ENCODE measurements around the gene EPB41L2. TPM values are rescaled to one million over a fixed set of nuclear protein-coding genes. Genes with fewer than 3 reads are reported as not detected.

Gene EPB41L2
- total RNA-seq, 1 experiment from 2014 or later = 63.9 TPM

- Histone ChIP-seq H3K9me3 (no peaks in the 10 kb centered on the region), H3K4me3 (no peak overlapping the region), H3K36me3 (peaks cover 16% of the 10 kb centered on the region), H3K27me3 (no peaks in the 10 kb centered on the region)
- DNase-seq = no peak
Observed at GRCh38 chr6:130865793-130866192, 197.3 kb downstream of the EPB41L2 start.

DNA sequence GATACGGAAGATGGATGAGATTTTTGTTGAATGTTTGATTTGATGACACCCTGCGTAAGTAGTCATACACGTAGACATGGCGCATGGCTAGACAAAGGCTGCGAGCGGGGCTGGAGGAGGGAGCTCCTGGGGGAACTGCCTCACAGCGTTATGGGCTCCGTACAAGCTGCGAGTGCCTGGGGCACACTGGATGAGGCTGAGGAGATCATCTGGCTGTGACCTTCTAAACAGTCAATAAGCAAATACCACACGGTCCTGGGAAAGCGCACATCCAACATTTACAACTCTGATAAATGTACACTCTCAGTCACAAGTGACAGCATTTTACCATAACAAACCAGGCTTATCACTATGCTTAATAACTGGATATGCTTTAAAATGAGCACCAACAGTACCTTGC lies 198.7 kb downstream of the EPB41L2 start:
- no peak for DNase-seq
- H3K36me3 ChIP-seq = peaks cover 16% of the 10 kb centered on the region

DNA sequence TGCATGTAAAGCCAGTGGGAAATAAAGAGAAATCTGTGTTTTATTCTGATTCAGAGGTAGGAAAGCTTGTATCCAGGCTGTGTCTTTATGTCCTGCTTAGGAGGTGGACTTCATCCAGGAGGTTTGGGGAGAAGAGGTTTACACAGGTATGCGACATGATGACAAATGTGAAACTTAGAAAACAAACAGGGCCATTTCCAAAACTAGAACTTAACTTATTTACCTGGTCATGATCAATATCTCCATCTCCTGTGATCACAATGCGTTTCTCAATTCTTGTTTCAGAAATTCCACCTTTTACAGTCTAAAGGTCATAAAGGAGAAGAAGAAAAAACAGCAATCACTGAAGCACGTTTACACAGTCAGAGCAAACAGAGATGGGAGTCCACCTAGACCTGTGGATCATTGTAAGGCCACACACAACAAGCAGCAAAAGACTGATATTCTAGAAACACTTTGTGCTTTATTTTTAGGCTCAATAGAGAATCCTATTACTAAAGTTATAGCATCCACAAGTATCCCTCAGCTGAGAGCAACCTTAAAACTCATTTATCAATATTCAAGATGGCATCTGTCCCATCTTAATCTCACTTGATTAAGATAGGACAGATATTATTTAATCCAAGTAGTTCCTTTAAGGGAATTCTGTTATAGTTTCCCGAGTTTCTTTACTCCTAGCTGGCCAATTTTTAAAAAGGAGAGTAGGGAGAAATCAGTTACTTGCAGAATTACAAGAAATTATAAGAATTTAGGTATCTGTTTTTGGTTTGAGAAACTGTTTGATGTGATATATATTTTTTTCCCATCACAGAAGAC lies 199.4 kb downstream of the EPB41L2 start:
- Histone ChIP-seq H3K27me3 (no peaks in the 10 kb centered on the region), H3K9me3 (no peaks in the 10 kb centered on the region), H3K4me3 (no peak overlapping the region), H3K36me3 (peaks cover 17% of the 10 kb centered on the region)
- no peak for DNase-seq

More for the DNA sequence above, 198.7 kb downstream of the EPB41L2 start:
- Histone ChIP-seq H3K4me3 (no peak overlapping the region), H3K9me3 (no peaks in the 10 kb centered on the region), H3K27me3 (no peaks in the 10 kb centered on the region)

DNA sequence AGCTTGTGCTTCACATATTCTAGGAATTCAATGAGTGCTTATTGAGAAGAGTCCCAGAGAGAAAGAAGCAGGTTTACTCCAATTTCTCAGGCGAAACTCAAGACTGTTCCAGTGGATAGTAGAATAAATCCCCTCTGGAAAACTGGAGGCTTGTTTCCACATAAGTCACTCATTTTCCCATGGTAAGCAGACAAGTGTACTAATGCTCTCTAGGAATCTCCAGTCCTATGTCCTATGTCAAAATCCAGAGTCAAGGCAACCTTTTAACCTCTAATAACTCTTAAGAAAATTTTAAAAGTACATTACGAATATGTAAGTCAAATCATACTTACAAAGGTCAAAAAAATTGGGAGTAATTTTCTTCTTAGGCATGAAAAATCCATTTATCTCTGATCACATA lies 200.7 kb downstream of the EPB41L2 start:
- H3K9me3 ChIP-seq = no peaks in the 10 kb centered on the region
- no peak for DNase-seq
- peaks cover 20% of the 10 kb centered on the region for H3K36me3 ChIP-seq
- no peaks in the 10 kb centered on the region for H3K27me3 ChIP-seq
- no peak overlapping the region for H3K4me3 ChIP-seq

DNA sequence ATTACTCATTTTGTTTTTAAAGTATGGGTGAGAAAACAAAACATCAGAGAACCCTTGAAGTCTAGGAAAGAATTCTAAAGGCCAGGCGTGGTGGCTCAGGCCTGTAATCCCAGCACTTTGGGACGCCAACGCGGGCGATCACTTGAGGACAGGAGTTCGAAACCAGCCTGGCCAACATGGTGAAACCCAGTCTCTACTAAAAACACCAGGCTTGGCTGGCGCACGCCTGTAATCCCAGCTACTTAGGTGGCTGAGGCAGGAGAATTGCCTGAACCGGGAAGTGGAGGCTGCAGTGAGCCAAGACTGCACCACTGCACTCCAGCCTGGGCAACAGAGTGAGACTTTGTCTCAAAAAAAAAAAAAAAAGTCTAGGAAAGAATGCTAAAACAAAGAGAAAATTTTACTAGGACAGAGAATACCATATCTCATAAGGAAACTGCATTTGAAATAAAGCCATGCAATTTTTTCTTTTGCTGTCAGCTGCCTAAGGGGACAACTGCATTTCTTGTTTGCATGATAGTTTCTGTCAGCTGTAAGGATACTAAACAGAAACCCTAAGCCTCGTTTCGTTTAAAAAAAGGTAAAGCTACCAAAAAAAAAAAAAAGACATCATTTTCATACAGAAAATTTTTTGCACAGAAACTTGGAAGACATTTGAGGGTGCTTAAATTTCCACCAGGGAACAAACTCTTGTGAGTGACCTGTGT lies 203.7 kb downstream of the EPB41L2 start:
- DNase-seq = no peak
- no peak overlapping the region for H3K4me3 ChIP-seq
- H3K9me3 ChIP-seq = no peaks in the 10 kb centered on the region
- no peaks in the 10 kb centered on the region for H3K27me3 ChIP-seq
- peaks cover 17% of the 10 kb centered on the region for H3K36me3 ChIP-seq

DNA sequence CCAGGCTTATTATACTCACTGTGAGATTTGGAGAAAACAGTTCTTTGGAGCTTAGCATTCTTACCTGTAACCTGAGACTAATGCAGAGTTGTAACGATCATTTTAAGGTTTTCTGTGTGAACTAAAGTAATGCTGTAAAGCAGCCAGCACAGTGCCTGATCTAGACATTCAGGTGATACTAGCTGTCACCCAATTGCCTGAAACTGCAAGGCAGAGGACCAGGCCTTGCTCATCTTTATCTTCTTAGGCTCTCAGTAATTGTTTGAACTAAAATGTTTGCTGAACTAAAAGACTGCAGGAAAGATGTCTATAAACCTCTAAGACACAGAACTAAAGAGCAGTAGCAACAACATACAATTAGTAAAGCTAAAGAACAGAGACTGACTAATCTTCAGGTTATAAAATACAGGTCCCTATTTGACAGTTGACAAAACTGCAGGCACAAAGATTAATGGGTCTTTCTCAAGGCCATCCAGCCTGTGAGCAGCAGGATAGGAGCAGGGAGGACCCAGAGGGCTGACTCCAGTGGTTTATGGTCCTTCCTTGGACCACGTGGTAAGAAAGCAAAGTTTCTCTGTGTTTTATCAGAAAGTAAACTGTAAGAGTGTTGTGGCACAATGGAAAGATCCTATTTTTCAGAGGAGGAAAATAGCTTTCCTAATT lies 204.4 kb downstream of the EPB41L2 start:
- no peak for DNase-seq
- Histone ChIP-seq H3K4me3 (no peak overlapping the region), H3K9me3 (no peaks in the 10 kb centered on the region), H3K27me3 (no peaks in the 10 kb centered on the region), H3K36me3 (peaks cover 18% of the 10 kb centered on the region)

GRCh38 chr6:130858054-130858453 lies 205.0 kb downstream of the EPB41L2 start:
- Histone ChIP-seq H3K9me3 (no peaks in the 10 kb centered on the region), H3K4me3 (no peak overlapping the region), H3K27me3 (no peaks in the 10 kb centered on the region), H3K36me3 (peaks cover 15% of the 10 kb centered on the region)
- DNase-seq = no peak

DNA sequence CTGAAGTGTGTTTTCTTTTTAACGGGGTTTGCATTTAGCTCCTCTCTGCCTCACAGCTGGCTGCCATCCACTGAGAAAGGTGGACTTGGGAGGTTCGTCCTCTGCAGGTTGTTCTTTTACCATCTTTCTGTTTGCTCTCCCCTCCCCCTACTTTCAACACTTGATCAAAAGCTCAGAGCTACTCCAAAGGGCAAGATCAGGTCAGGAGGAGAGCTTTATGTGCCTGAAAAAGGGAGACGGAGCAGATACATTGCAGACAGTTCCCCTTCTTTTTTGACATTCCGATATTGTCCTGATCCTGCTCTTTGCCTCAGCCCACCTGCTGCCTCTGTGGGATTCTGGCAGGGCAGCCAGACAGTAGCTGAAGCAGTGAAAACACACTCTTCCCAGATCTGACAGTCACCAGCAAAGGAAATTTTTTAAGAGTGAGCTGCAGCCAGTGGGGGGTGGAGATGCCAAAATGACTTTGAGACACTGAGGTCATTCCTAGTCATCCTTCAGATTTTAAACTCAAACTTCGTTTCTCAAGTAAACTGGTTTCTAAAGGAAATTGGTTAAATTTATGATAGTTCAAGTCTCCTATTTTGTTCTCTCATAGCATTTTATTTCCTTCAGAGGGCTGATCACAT lies 209.4 kb downstream of the EPB41L2 start:
- H3K36me3 ChIP-seq = peaks cover 10% of the 10 kb centered on the region; the same call in 1 of the 2 replicates
- H3K27me3 ChIP-seq = no peaks in the 10 kb centered on the region
- peak; percentile 42 for DNase-seq
- no peak overlapping the region for H3K4me3 ChIP-seq
- no peaks in the 10 kb centered on the region for H3K9me3 ChIP-seq

- no peaks in the 10 kb centered on the region for H3K27me3 ChIP-seq
- no peak overlapping the region for H3K4me3 ChIP-seq
- no peaks in the 10 kb centered on the region for H3K9me3 ChIP-seq
- no peak for DNase-seq
- peaks cover 7% of the 10 kb centered on the region; the same call in 1 of the 2 replicates for H3K36me3 ChIP-seq
Observed at GRCh38 chr6:130852844-130853554, 210.0 kb downstream of the EPB41L2 start.

DNA sequence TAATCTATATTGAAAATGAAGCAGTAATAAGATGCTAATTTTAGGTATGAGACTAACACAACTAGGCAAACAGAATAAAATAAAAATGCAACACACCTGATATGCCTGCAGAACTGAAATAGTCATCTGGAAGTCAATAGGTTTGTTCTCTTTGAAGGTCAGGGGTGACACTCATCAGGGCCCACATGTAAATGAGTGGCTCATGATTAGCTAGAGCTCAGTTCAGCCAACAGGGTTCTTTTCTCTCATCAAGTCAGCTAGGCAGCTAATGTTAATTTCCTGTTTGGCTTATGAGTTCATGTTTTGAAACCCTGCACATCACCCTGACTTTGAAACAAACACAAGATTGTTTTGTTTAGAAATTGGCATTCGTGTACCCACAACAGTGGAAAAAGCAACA lies 212.0 kb downstream of the EPB41L2 start:
- Histone ChIP-seq H3K4me3 (no peak overlapping the region), H3K27me3 (no peaks in the 10 kb centered on the region), H3K36me3 (peaks cover 7% of the 10 kb centered on the region), H3K9me3 (no peaks in the 10 kb centered on the region)
- no peak for DNase-seq

DNA sequence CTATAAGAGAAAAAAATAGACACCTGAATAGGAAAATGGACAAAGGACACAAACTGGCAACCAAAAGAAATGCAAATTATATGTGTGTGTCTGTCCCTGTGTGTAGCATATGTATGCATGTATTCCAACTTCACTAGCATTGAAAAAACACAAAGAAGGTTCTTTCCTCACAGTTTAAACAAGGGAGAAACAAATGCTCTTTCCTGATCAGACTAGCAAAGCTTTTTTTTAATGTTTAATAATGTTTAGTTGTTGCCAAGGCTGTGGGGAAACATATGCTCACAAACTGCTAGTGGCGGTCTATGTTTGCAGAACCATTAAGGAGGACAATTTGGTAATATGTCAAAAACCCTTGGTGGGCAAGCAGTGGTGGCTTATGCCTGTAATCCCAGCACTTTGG lies 213.5 kb downstream of the EPB41L2 start:
- H3K36me3 ChIP-seq = peaks cover 3% of the 10 kb centered on the region
- H3K27me3 ChIP-seq = no peaks in the 10 kb centered on the region
- DNase-seq = no peak
- H3K4me3 ChIP-seq = no peak overlapping the region
- H3K9me3 ChIP-seq = no peaks in the 10 kb centered on the region

- H3K4me3 ChIP-seq = no peak overlapping the region
- no peaks in the 10 kb centered on the region; the same call in 1 of the 2 replicates for H3K36me3 ChIP-seq
- no peaks in the 10 kb centered on the region for H3K9me3 ChIP-seq
- no peaks in the 10 kb centered on the region for H3K27me3 ChIP-seq
- peak; percentile 8 for DNase-seq
Observed at GRCh38 chr6:130848945-130849344, 214.1 kb downstream of the EPB41L2 start.

DNA sequence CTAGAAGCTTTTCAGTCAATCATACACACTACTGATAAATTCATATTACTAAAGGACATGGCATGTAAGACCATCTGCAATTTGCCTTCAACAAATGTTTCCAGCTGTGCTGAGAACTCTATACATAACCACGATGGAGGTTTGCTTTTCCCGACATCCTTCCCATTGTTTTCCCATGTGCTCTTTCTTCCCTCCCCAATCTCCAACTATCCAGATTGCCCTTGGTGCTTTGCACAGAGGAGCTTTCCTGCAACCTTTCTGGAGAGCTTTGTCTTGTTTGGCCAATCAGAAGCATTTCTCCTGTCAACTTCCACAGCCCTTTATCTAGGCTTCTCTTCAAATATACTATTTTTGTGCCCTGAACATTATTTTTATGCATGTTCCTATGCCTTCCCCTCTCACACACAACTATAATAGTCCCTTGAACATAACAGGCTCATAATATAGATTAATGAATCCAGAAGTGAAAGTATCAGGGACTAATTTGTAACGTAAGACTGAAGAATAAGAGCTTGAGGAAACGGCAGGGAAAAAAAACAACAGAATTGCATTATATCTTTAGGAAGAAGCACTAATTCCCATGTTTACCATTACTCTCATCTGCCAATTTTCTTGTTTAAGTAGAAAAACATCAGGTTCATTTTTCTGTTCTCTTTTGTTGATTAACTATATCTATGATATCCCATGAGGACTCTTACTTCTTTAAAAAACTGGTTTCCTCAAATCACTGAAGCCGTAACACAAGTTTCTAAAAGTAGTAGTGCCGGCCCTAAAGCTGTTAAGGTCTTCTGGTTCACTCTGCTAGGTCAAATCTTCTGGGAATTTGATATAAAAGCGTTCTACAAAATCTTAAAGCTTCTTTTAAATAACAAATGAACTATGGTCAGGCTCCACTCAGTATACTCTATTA lies 215.8 kb downstream of the EPB41L2 start:
- no peaks in the 10 kb centered on the region for H3K9me3 ChIP-seq
- H3K36me3 ChIP-seq = no peaks in the 10 kb centered on the region; the same call in 1 of the 2 replicates
- no peaks in the 10 kb centered on the region for H3K27me3 ChIP-seq
- no peak for DNase-seq
- H3K4me3 ChIP-seq = no peak overlapping the region

DNA sequence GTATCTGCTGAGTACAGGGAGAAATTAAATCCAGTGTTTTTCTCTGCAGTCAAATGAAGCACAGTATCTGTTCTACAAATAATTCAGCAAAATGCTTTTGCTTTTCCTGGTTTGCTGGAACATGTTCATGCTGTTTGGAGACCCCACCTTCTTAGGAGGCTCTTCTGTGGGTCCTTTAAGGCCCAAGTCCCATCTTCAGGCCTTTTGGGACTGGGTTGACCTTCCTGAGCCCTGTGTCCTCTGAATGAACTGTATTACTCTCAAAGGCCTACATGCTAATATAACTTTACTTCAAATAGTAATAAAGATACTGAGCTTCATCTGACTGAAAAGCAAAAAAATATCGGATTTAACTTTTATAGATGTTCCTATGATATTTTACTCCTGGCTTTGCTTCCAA lies 216.5 kb downstream of the EPB41L2 start:
- Histone ChIP-seq H3K4me3 (no peak overlapping the region), H3K36me3 (no peaks in the 10 kb centered on the region; the same call in 1 of the 2 replicates), H3K27me3 (no peaks in the 10 kb centered on the region), H3K9me3 (no peaks in the 10 kb centered on the region)
- no peak for DNase-seq

DNA sequence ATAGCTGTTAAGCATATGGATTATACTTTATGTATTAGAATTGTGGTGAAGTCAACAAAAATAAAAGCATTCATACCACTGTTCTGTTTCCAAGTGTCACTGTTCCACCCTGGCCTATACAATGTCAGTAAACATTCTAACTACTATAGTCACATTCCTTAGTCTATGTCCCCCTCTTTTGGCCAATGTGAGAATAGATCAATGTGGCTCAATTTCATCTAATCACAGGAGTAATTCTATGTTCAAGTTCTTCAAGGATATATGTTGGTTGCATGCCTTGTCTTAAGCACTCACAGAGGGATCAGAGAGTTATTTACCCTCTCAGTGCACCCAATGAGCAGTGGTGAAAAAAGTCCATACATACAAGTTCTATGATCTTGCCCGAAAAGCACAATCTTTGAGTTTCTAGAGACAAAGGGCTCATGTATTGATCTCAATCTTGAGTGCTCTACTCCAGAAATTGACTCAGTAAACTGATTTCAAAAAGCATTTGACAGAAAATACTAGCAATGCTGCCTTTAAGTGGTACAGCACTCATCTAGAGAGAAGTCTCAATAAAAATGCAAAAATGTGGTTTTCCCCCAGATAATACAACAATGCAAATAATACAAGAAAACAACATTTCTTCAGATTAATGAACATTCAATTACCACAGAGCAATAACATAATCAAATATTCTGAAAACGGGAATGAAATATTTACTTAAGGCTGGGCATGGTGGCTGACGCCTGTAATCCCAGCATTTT lies 219.3 kb downstream of the EPB41L2 start:
- Histone ChIP-seq H3K9me3 (no peaks in the 10 kb centered on the region), H3K36me3 (no peaks in the 10 kb centered on the region; the same call in 1 of the 2 replicates), H3K27me3 (no peaks in the 10 kb centered on the region), H3K4me3 (no peak overlapping the region)
- no peak for DNase-seq
